IMR-90 (cell line): ENCODE measurements around the gene NF2. TPM values are rescaled to one million over a fixed set of nuclear protein-coding genes. Genes with fewer than 3 reads are reported as not detected.
A peak's percentile ranks its signal among the peaks of the same experiment; 100 is the strongest.

Experiments used
- ATAC-seq: fragments of 200-7000 bp; cut with Tn5 transposase; 2 replicates; pipeline ENCODE4 v1.9.1; 2020; ENCODE audit warnings: low read depth, mild to moderate bottlenecking, moderate library complexity
- BruUV-seq: library from RNA; stranded (reverse); fragments of 400-500 nt; replicated peaks from 2 replicates; lab custom pipeline; 2021; lab: Mats Ljungman, UMichigan
- CTCF ChIA-PET: fragments of 300-600 bp; formaldehyde crosslinking; extraction: SDS; loops from one replicate; lab custom pipeline; 2021; ENCODE audit warnings: antibody characterized with exemption; lab: Yijun Ruan, JAX
- POLR2A ChIA-PET: fragments of 300-600 bp; sonication (Branson Sonifier 250); formaldehyde crosslinking; loops from one replicate; lab custom pipeline; 2022; ENCODE audit warnings: antibody characterized with exemption; ENCODE audit not compliant: unreplicated experiment; lab: Charles Lee
- DNase-seq: peaks from one replicate; pipeline ENCODE4 v3.0.0; 2013
- H2AFZ ChIP-seq: replicated peaks from 2 replicates; pipeline ENCODE3; 2013; ENCODE audit warnings: low read length, mild to moderate bottlenecking; ENCODE audit not compliant: poor library complexity
- H2AK5ac ChIP-seq: 2 replicates; pipeline ENCODE4 v1.6.1; 2013; ENCODE audit warnings: low read depth, low read length, inconsistent platforms
- H2AK9ac ChIP-seq: replicated peaks from 2 replicates; pipeline ENCODE3; 2013; ENCODE audit warnings: mild to moderate bottlenecking, low read depth, low read length, moderate library complexity; ENCODE audit not compliant: poor library complexity
- H2BK120ac ChIP-seq: 2 replicates; pipeline ENCODE4 v1.6.1; 2013; ENCODE audit warnings: low read depth, low read length, inconsistent platforms
- H2BK15ac ChIP-seq: 3 replicates; pipeline ENCODE4 v1.6.1; 2013; ENCODE audit warnings: low read depth, low read length, inconsistent platforms
- H2BK20ac ChIP-seq: 2 replicates; pipeline ENCODE4 v1.6.1; 2013; ENCODE audit warnings: low read depth, mild to moderate bottlenecking, inconsistent platforms, low read length, moderate library complexity
- H2BK5ac ChIP-seq: 2 replicates; pipeline ENCODE4 v1.6.1; 2013; ENCODE audit warnings: mild to moderate bottlenecking, low read depth, low read length, inconsistent platforms; ENCODE audit not compliant: poor library complexity, severe bottlenecking
- H3K14ac ChIP-seq: replicated peaks from 2 replicates; pipeline ENCODE4 v1.6.1; 2013; ENCODE audit warnings: low read depth, low read length, inconsistent platforms
- H3K18ac ChIP-seq: 2 replicates; pipeline ENCODE4 v1.6.1; 2013; ENCODE audit warnings: low read depth, low read length, control low read depth
- H3K23ac ChIP-seq: 2 replicates; pipeline ENCODE4 v1.6.1; 2013; ENCODE audit warnings: low read depth, low read length, inconsistent platforms
- H3K27ac ChIP-seq: 2 replicates; pipeline ENCODE4 v1.5.1; 2013; ENCODE audit warnings: mild to moderate bottlenecking, control low read depth, low read length; ENCODE audit not compliant: insufficient read depth
- H3K27me3 ChIP-seq: 2 replicates; pipeline ENCODE4 v1.6.1; 2013; ENCODE audit warnings: low read length; ENCODE audit not compliant: control insufficient read depth, insufficient read depth
- H3K36me3 ChIP-seq: 2 replicates; pipeline ENCODE4 v1.6.1; 2013; ENCODE audit warnings: low read length, mixed read lengths; ENCODE audit not compliant: control insufficient read depth, insufficient read depth
- H3K4ac ChIP-seq: 2 replicates; pipeline ENCODE4 v1.6.1; 2013; ENCODE audit warnings: low read depth, low read length, inconsistent platforms
- H3K4me1 ChIP-seq: 2 replicates; pipeline ENCODE4 v1.6.1; 2013; ENCODE audit warnings: low read length, mixed read lengths; ENCODE audit not compliant: control insufficient read depth, insufficient read depth
- H3K4me2 ChIP-seq: 2 replicates; pipeline ENCODE4 v1.6.1; 2013; ENCODE audit warnings: low read depth, mild to moderate bottlenecking, control low read depth, low read length, moderate library complexity
- H3K4me3 ChIP-seq: 2 replicates; pipeline ENCODE4 v1.5.1; 2013; ENCODE audit warnings: low read depth, mild to moderate bottlenecking, control low read depth, low read length, moderate library complexity; ENCODE audit not compliant: insufficient read depth
- H3K56ac ChIP-seq: 2 replicates; pipeline ENCODE4 v1.6.1; 2013; ENCODE audit warnings: low read length, inconsistent platforms; ENCODE audit not compliant: insufficient read depth; ENCODE audit errors: extremely low read depth
- H3K79me1 ChIP-seq, 2 experiments: 2 replicates each; pipeline ENCODE4 v1.6.1; 2013; ENCODE audit warnings: low read length in 2 of 2, inconsistent platforms in 1 of 2, low read depth in 1 of 2
- H3K9ac ChIP-seq: 2 replicates; pipeline ENCODE4 v1.6.1; 2013; ENCODE audit warnings: low read depth, low read length, control low read depth
- H3K9me1 ChIP-seq: 2 replicates; pipeline ENCODE4 v1.6.1; 2013; ENCODE audit warnings: low read length, inconsistent platforms; ENCODE audit not compliant: insufficient read depth
- H3K9me3 ChIP-seq: 2 replicates; pipeline ENCODE4 v1.6.1; 2013; ENCODE audit warnings: low read length; ENCODE audit not compliant: control insufficient read depth, insufficient read depth
- H4K20me1 ChIP-seq: 2 replicates; pipeline ENCODE4 v1.6.1; 2013; ENCODE audit warnings: low read length, inconsistent platforms; ENCODE audit not compliant: insufficient read depth
- H4K5ac ChIP-seq: 2 replicates; pipeline ENCODE4 v1.6.1; 2013; ENCODE audit warnings: mild to moderate bottlenecking, low read depth, low read length, control low read depth
- H4K8ac ChIP-seq, 2 experiments: 2 replicates each; pipeline ENCODE4 v1.6.1; 2013; ENCODE audit warnings: low read depth in 2 of 2, low read length in 2 of 2, control low read depth in 1 of 2, inconsistent platforms in 1 of 2
- H4K91ac ChIP-seq: 2 replicates; pipeline ENCODE4 v1.6.1; 2013; ENCODE audit warnings: low read depth, low read length, inconsistent platforms; ENCODE audit not compliant: insufficient read depth
- CEBPB ChIP-seq: IDR thresholded peaks from 2 replicates; pipeline ENCODE4 v1.6.1; 2012; ENCODE audit warnings: low read depth, low read length, improper control_type of control experiment
- CHD1 ChIP-seq: IDR thresholded peaks from 2 replicates; pipeline ENCODE4 v1.6.1; 2012; ENCODE audit warnings: low read depth, low read length, improper control_type of control experiment
- MAFK ChIP-seq: IDR thresholded peaks from 2 replicates; pipeline ENCODE4 v1.6.1; 2012; ENCODE audit warnings: low read depth, low read length, improper control_type of control experiment
- MAZ ChIP-seq: IDR thresholded peaks from 2 replicates; pipeline ENCODE4 v1.6.1; 2012; ENCODE audit warnings: low read depth, mild to moderate bottlenecking, low read length, improper control_type of control experiment, moderate library complexity, borderline replicate concordance
- MXI1 ChIP-seq: IDR thresholded peaks from 2 replicates; pipeline ENCODE4 v1.6.1; 2012; ENCODE audit warnings: low read depth, mild to moderate bottlenecking, low read length, moderate library complexity, borderline replicate concordance
- NFE2L2 ChIP-seq: fragments of 150-350 bp; IDR thresholded peaks from 2 replicates; pipeline ENCODE4 v1.6.1; 2016; ENCODE audit warnings: low read depth, mild to moderate bottlenecking, low read length
- POLR2A ChIP-seq: IDR thresholded peaks from 2 replicates; pipeline ENCODE4 v1.6.1; 2012; ENCODE audit warnings: mild to moderate bottlenecking, low read depth, low read length
- RCOR1 ChIP-seq: IDR thresholded peaks from 2 replicates; pipeline ENCODE4 v1.6.1; 2012; ENCODE audit warnings: mild to moderate bottlenecking, low read length, improper control_type of control experiment; ENCODE audit not compliant: insufficient replicate concordance
- SMC3 ChIP-seq: fragments of 150-350 bp; IDR thresholded peaks from 2 replicates; pipeline ENCODE4 v1.6.1; 2016; ENCODE audit warnings: low read depth, mild to moderate bottlenecking, antibody characterized with exemption, low read length, moderate library complexity
- WGBS, 2 experiments: methylation state at CpG; one replicate each; pipeline versions ENCODE4 v1.1.5 to v1.1.7; 2013; ENCODE audit warnings: missing lambda C conversion rate in 2 of 2; ENCODE audit not compliant: insufficient read length in 1 of 2; ENCODE audit errors: extremely low coverage in 2 of 2; 5-methylcytosine and 5-hydroxymethylcytosine counted together
- dilution Hi-C: fragments of 300-500 bp; cut with HindIII; formaldehyde crosslinking; loops from one replicate; pipeline ENCODE4 v1.14.3; 2018; ENCODE audit warnings: low sequenced_read_pairs; ENCODE audit not compliant: unreplicated experiment
- in situ Hi-C: fragments of 300-500 bp; cut with MboI; formaldehyde crosslinking; loops from 3 replicates; pipeline ENCODE4 v1.14.3; 2019; ENCODE audit warnings: low sequenced_read_pairs, inconsistent platforms, mixed read lengths
- intact Hi-C: fragments of 100-400 bp; cut with micrococcal nuclease; formaldehyde crosslinking; loops from 2 replicates; pipeline ENCODE4 v1.10.0; 2022
- polyA plus RNA-seq, 3 experiments: library from polyadenylated mRNA; depleted of rRNA; stranded (reverse); fragments of >200 nt; gene quantifications; 2 replicates each; pipeline ENCODE4 v1.2.3, GENCODE V29; 2012; ENCODE audit warnings: low replicate concordance in 1 of 3
- total RNA-seq: library from RNA; depleted of rRNA; stranded (reverse); fragments of >200 nt; gene quantifications from 2 replicates; pipeline ENCODE4 v1.2.3, GENCODE V29; 2012
- TF ChIP-seq, protein P1 (sequence below): fragments of 150-350 bp; IDR thresholded peaks from 2 replicates; pipeline ENCODE4 v1.6.1; 2017; ENCODE audit warnings: mild to moderate bottlenecking, antibody characterized with exemption, low read length, low read depth
- TF ChIP-seq, protein P2 (sequence below): conservative IDR thresholded peaks from 2 replicates; pipeline ENCODE4 v1.5.1; 2012; ENCODE audit warnings: mild to moderate bottlenecking, low read depth, low read length, improper control_type of control experiment

NF2 gene
- total and polyA plus RNA-seq, 2 of the 4 experiments (the other 2 are of a cell fraction) = 59.0 to 151 TPM

DNA sequence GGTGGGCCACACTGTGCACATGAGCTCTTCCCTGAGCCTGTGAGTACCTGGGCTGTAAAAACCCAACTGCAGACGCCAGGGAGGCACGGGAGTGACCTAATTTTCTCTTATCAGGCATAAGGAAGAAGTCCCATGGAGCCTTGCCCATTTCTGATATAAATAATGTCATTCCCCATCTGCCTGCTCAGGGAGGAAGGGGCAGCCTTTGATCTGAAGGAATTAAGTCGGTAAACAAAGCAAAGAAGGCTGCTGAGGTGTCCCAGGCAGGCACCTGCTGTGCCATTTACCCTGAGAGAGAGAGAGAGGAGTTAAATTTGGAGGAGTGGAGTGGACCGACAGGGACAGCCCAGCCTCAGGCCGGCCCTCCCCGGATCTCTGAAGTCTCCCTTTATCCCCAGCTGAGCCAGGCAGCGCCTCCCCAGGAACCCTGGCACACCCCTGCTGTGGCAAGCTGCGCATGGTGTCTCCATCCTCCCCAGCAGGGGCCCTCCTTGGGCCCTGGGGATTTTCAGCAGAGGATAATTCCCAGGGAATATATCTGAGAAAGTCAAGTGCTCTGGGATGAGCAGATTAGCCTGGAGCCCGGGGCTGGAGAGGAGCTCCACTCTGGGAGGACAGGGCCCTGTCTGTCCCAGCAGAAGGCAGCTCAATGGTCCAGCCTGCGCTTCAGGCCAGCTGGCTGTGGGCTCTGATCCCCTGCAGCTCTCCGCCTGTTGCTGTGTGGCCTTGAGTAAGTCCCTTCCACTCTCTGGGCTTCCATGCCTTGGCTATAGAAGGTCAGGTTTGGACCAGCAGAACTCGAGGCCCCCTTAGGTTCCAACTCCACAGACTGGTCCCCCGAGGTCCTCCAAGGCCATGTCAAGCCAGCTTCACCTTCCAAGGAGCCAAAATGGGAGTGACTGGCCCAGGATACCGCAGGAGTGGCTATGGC is 98.8 kb downstream of the NF2 start:
- Histone ChIP-seq H3K4ac (no peak overlapping the region), H3K27ac (no peak overlapping the region), H3K18ac (no peak overlapping the region), H2AK5ac (no peak overlapping the region), H4K8ac (no peak overlapping the region), H4K5ac (no peak overlapping the region), H3K23ac (no peak overlapping the region), H2BK20ac (no peak overlapping the region), H4K20me1 (peaks cover 11% of the 10 kb centered on the region), H2BK15ac (no peak overlapping the region), H4K91ac (no peak overlapping the region), H3K4me3 (no peak overlapping the region), H2BK120ac (no peak overlapping the region), H2BK5ac (no peak overlapping the region), H3K9me3 (no peaks in the 10 kb centered on the region), H3K56ac (no peak overlapping the region), H3K14ac (no peak overlapping the region), H2AK9ac (no peak overlapping the region), H3K36me3 (peaks cover 3% of the 10 kb centered on the region), H3K79me1 (no peaks in the 10 kb centered on the region), H3K9me1 (0 out of 2 replicates have a peak, but pooled peaks cover 2% of the 10 kb centered on the region), H3K4me2 (no peak overlapping the region), H3K4me1 (peaks cover 14% of the 10 kb centered on the region), H2AFZ (no peak overlapping the region), H3K9ac (no peak overlapping the region), H3K27me3 (peaks cover 11% of the 10 kb centered on the region; the same call in 1 of the 2 replicates)
- in situ Hi-C loops = no loop called here
- ATAC-seq = peak; percentile 7
- DNase-seq = peak; percentile 11
- 73% methylated on average over 4 of the region's 14 CpGs; no CpG with 5 or more reads in 1 of the 2 experiments for WGBS, 2 experiments
- BruUV-seq = no TSS peak
- dilution Hi-C loops = no loop called here
- TF ChIP-seq SMC3 (peak; percentile 5; the same call in 1 of the 2 replicates), MXI1 (no peak), POLR2A (no peak), CHD1 (no peak), MAZ (no peak), NFE2L2 (no peak), CEBPB (no peak), MAFK (no peak), RCOR1 (no peak)
- TF ChIP-seq, protein P1, sequence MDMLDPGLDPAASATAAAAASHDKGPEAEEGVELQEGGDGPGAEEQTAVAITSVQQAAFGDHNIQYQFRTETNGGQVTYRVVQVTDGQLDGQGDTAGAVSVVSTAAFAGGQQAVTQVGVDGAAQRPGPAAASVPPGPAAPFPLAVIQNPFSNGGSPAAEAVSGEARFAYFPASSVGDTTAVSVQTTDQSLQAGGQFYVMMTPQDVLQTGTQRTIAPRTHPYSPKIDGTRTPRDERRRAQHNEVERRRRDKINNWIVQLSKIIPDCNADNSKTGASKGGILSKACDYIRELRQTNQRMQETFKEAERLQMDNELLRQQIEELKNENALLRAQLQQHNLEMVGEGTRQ = no peak
- TF ChIP-seq, protein P2, sequence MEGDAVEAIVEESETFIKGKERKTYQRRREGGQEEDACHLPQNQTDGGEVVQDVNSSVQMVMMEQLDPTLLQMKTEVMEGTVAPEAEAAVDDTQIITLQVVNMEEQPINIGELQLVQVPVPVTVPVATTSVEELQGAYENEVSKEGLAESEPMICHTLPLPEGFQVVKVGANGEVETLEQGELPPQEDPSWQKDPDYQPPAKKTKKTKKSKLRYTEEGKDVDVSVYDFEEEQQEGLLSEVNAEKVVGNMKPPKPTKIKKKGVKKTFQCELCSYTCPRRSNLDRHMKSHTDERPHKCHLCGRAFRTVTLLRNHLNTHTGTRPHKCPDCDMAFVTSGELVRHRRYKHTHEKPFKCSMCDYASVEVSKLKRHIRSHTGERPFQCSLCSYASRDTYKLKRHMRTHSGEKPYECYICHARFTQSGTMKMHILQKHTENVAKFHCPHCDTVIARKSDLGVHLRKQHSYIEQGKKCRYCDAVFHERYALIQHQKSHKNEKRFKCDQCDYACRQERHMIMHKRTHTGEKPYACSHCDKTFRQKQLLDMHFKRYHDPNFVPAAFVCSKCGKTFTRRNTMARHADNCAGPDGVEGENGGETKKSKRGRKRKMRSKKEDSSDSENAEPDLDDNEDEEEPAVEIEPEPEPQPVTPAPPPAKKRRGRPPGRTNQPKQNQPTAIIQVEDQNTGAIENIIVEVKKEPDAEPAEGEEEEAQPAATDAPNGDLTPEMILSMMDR = 0 out of 2 replicates have a peak, but pooled peaks have one; percentile 14
- ChIA-PET POLR2A (no interaction called here), CTCF (interaction anchor here (0.7 kb wide), 1 partner anchor 12 kb away, joined by 3 read pairs; no protein-coding TSS in a partner anchor)
- intact Hi-C loops = loop anchor here (5.0 kb wide), 1 partner anchor 385 kb away; no protein-coding TSS in a partner anchor
